Measurements from ENCODE around the gene CFAP74.
A peak's percentile ranks its signal among the peaks of the same experiment; 100 is the strongest.

CFAP74 gene

GRCh38 chr1:1911350-1912041, 92.1 kb downstream of the CFAP74 start:
- WGBS (ENCODE audit: extremely low coverage, insufficient coverage, insufficient read length): no CpG with 5 or more reads among the region's 13 CpGs
- DNase-seq: no peak
- no peak overlapping the region for H2BK12ac ChIP-seq (ENCODE audit: low read length)

GRCh38 chr1:1910651-1911331, 92.8 kb downstream of the CFAP74 start:
- Histone ChIP-seq H3K4me3 (ENCODE audit: low read depth, low read length) (no peak overlapping the region), H3K36me3 (ENCODE audit: control insufficient read depth in 1 of 2, insufficient read depth in 2 of 2, low read length in 2 of 2) (no peaks in the 10 kb centered on the region), H3K4me1 (ENCODE audit: control insufficient read depth in 1 of 2, insufficient read depth in 2 of 2, low read length in 2 of 2) (peaks cover 15 to 24% of the 10 kb centered on the region in 2 experiments), H3K27me3 (ENCODE audit: insufficient read depth, low read length) (no peaks in the 10 kb centered on the region), H4K8ac (ENCODE audit: low read depth, low read length) (no peak overlapping the region), H2BK5ac (ENCODE audit: low read depth, low read length, poor library complexity) (no peak overlapping the region), H3K79me1 (ENCODE audit: low read length) (peaks cover 19% of the 10 kb centered on the region), H2AK5ac (ENCODE audit: low read length) (no peak overlapping the region), H3K4me2 (ENCODE audit: low read length) (no peak overlapping the region), H3K18ac (ENCODE audit: low read length) (no peak overlapping the region), H2AFZ (ENCODE audit: insufficient read depth, low read length, poor library complexity) (no peak overlapping the region), H3K27ac (ENCODE audit: low read depth, low read length) (no peak overlapping the region), H3K4ac (ENCODE audit: low read depth, low read length) (no peak overlapping the region), H3K14ac (ENCODE audit: low read length) (no peak overlapping the region), H2BK12ac (ENCODE audit: low read length) (no peak overlapping the region), H3K79me2 (ENCODE audit: control insufficient read depth, insufficient read depth, low read length, poor library complexity) (peaks cover 8% of the 10 kb centered on the region), H3K23ac (ENCODE audit: low read length) (no peak overlapping the region), H4K12ac (ENCODE audit: low read depth, low read length) (no peak overlapping the region), H3K9ac (ENCODE audit: low read length) (no peak overlapping the region), H2BK120ac (ENCODE audit: insufficient read depth, low read length, poor library complexity) (no peak overlapping the region), H3K9me3 (ENCODE audit: insufficient read depth, low read depth, low read length) (no peaks in the 10 kb centered on the region), H4K91ac (ENCODE audit: low read depth, low read length) (no peak overlapping the region)
- DNase-seq: no peak
- WGBS (ENCODE audit: extremely low coverage, insufficient coverage, insufficient read length): no CpG with 5 or more reads among the region's 22 CpGs

More at GRCh38 chr1:1911350-1912041, 92.1 kb downstream of the CFAP74 start:
- peaks cover 13 to 22% of the 10 kb centered on the region in 2 experiments for H3K4me1 ChIP-seq (ENCODE audit: control insufficient read depth in 1 of 2, insufficient read depth in 2 of 2, low read length in 2 of 2)
- no peak overlapping the region for H2BK5ac ChIP-seq (ENCODE audit: low read depth, low read length, poor library complexity)
- H3K14ac ChIP-seq (ENCODE audit: low read length): no peak overlapping the region
- no peak overlapping the region for H4K8ac ChIP-seq (ENCODE audit: low read depth, low read length)
- no peak overlapping the region for H3K18ac ChIP-seq (ENCODE audit: low read length)
- H3K79me2 ChIP-seq (ENCODE audit: control insufficient read depth, insufficient read depth, low read length, poor library complexity): peaks cover 8% of the 10 kb centered on the region
- no peak overlapping the region for H4K12ac ChIP-seq (ENCODE audit: low read depth, low read length)
- H3K27me3 ChIP-seq (ENCODE audit: insufficient read depth, low read length): no peaks in the 10 kb centered on the region
- no peak overlapping the region for H3K4ac ChIP-seq (ENCODE audit: low read depth, low read length)
- H2AFZ ChIP-seq (ENCODE audit: insufficient read depth, low read length, poor library complexity): no peak overlapping the region
- no peak overlapping the region for H2BK120ac ChIP-seq (ENCODE audit: insufficient read depth, low read length, poor library complexity)
- H3K79me1 ChIP-seq (ENCODE audit: low read length): peaks cover 19% of the 10 kb centered on the region
- no peak overlapping the region for H3K23ac ChIP-seq (ENCODE audit: low read length)
- no peak overlapping the region for H3K9ac ChIP-seq (ENCODE audit: low read length)
- H4K91ac ChIP-seq (ENCODE audit: low read depth, low read length): no peak overlapping the region
- no peak overlapping the region for H3K4me2 ChIP-seq (ENCODE audit: low read length)
- H2AK5ac ChIP-seq (ENCODE audit: low read length): no peak overlapping the region
- H3K36me3 ChIP-seq (ENCODE audit: control insufficient read depth in 1 of 2, insufficient read depth in 2 of 2, low read length in 2 of 2): no peaks in the 10 kb centered on the region
- no peak overlapping the region for H3K27ac ChIP-seq (ENCODE audit: low read depth, low read length)
- H3K4me3 ChIP-seq (ENCODE audit: low read depth, low read length): no peak overlapping the region
- no peaks in the 10 kb centered on the region for H3K9me3 ChIP-seq (ENCODE audit: insufficient read depth, low read depth, low read length)

- Histone ChIP-seq H3K4me1 (ENCODE audit: control insufficient read depth in 1 of 2, insufficient read depth in 2 of 2, low read length in 2 of 2) (peaks cover 15 to 24% of the 10 kb centered on the region in 2 experiments), H3K27ac (ENCODE audit: low read depth, low read length) (no peak overlapping the region), H4K91ac (ENCODE audit: low read depth, low read length) (peak overlapping the region; percentile 25), H2BK12ac (ENCODE audit: low read length) (no peak overlapping the region), H3K36me3 (ENCODE audit: control insufficient read depth in 1 of 2, insufficient read depth in 2 of 2, low read length in 2 of 2) (no peaks in the 10 kb centered on the region), H2BK5ac (ENCODE audit: low read depth, low read length, poor library complexity) (no peak overlapping the region), H3K23ac (ENCODE audit: low read length) (no peak overlapping the region), H3K4me2 (ENCODE audit: low read length) (peak overlapping the region; percentile 53), H2AK5ac (ENCODE audit: low read length) (no peak overlapping the region), H3K9me3 (ENCODE audit: insufficient read depth, low read depth, low read length) (no peaks in the 10 kb centered on the region), H3K27me3 (ENCODE audit: insufficient read depth, low read length) (no peaks in the 10 kb centered on the region), H3K4ac (ENCODE audit: low read depth, low read length) (no peak overlapping the region), H4K8ac (ENCODE audit: low read depth, low read length) (peak overlapping the region; percentile 72), H3K4me3 (ENCODE audit: low read depth, low read length) (no peak overlapping the region), H3K79me2 (ENCODE audit: control insufficient read depth, insufficient read depth, low read length, poor library complexity) (peaks cover 8% of the 10 kb centered on the region), H2AFZ (ENCODE audit: insufficient read depth, low read length, poor library complexity) (no peak overlapping the region), H3K79me1 (ENCODE audit: low read length) (peaks cover 19% of the 10 kb centered on the region), H3K14ac (ENCODE audit: low read length) (no peak overlapping the region), H3K18ac (ENCODE audit: low read length) (no peak overlapping the region), H4K12ac (ENCODE audit: low read depth, low read length) (no peak overlapping the region), H3K9ac (ENCODE audit: low read length) (no peak overlapping the region), H2BK120ac (ENCODE audit: insufficient read depth, low read length, poor library complexity) (no peak overlapping the region)
- DNase-seq: no peak
- no CpG with 5 or more reads among the region's 6 CpGs for WGBS (ENCODE audit: extremely low coverage, insufficient coverage, insufficient read length)
Measured at GRCh38 chr1:1910033-1910465, 93.5 kb downstream of the CFAP74 start.

- no CpG with 5 or more reads among the region's 21 CpGs for WGBS (ENCODE audit: extremely low coverage, insufficient coverage, insufficient read length)
- no peaks in the 10 kb centered on the region for H3K36me3 ChIP-seq (ENCODE audit: control insufficient read depth in 1 of 2, insufficient read depth in 2 of 2, low read length in 2 of 2)
Measured at GRCh38 chr1:1908506-1908791, 95.1 kb downstream of the CFAP74 start.

More at GRCh38 chr1:1908506-1908791, 95.1 kb downstream of the CFAP74 start:
- H3K4me3 ChIP-seq (ENCODE audit: low read depth, low read length): peak overlapping the region; percentile 81
- peak overlapping the region; percentile 96 for H4K8ac ChIP-seq (ENCODE audit: low read depth, low read length)
- H3K4me2 ChIP-seq (ENCODE audit: low read length): peak overlapping the region; percentile 75
- H3K79me1 ChIP-seq (ENCODE audit: low read length): peaks cover 19% of the 10 kb centered on the region
- H2AK5ac ChIP-seq (ENCODE audit: low read length): peak overlapping the region; percentile 97
- peak overlapping the region; percentile 98 for H2AFZ ChIP-seq (ENCODE audit: insufficient read depth, low read length, poor library complexity)
- H3K27ac ChIP-seq (ENCODE audit: low read depth, low read length): peak overlapping the region; percentile 50
- peak overlapping the region; percentile 89 for H3K4ac ChIP-seq (ENCODE audit: low read depth, low read length)
- H3K27me3 ChIP-seq (ENCODE audit: insufficient read depth, low read length): no peaks in the 10 kb centered on the region
- peak overlapping the region; percentile 92 for H4K91ac ChIP-seq (ENCODE audit: low read depth, low read length)
- peak overlapping the region; percentile 93 for H3K9ac ChIP-seq (ENCODE audit: low read length)
- DNase-seq: no peak
- peak overlapping the region; percentile 40 for H4K12ac ChIP-seq (ENCODE audit: low read depth, low read length)
- peak overlapping the region; percentile 78 for H2BK5ac ChIP-seq (ENCODE audit: low read depth, low read length, poor library complexity)
- H3K9me3 ChIP-seq (ENCODE audit: insufficient read depth, low read depth, low read length): no peaks in the 10 kb centered on the region
- no peak overlapping the region for H3K23ac ChIP-seq (ENCODE audit: low read length)
- peak overlapping the region; percentile 97 for H3K14ac ChIP-seq (ENCODE audit: low read length)
- peak overlapping the region; percentile 88 for H3K18ac ChIP-seq (ENCODE audit: low read length)
- peak overlapping the region; percentile 85 for H2BK12ac ChIP-seq (ENCODE audit: low read length)
- peaks cover 8% of the 10 kb centered on the region for H3K79me2 ChIP-seq (ENCODE audit: control insufficient read depth, insufficient read depth, low read length, poor library complexity)
- H3K4me1 ChIP-seq (ENCODE audit: control insufficient read depth in 1 of 2, insufficient read depth in 2 of 2, low read length in 2 of 2): peaks cover 13 to 18% of the 10 kb centered on the region in 2 experiments
- H2BK120ac ChIP-seq (ENCODE audit: insufficient read depth, low read length, poor library complexity): peak overlapping the region; percentile 84

Data from trophoblast cell (in vitro differentiated cells and primary cell).